HCT116 (cell line): ENCODE measurements around the gene LRP11. TPM values are rescaled to one million over a fixed set of nuclear protein-coding genes. Genes with fewer than 3 reads are reported as not detected.

ENCODE experiments used
- ATAC-seq: fragments of 200-7000 bp; cut with Tn5 transposase; 2 replicates; pipeline ENCODE4 v1.9.1; 2020; ENCODE audit warnings: mild to moderate bottlenecking, moderate library complexity
- BruUV-seq: library from RNA; stranded (reverse); fragments of 400-500 nt; replicated peaks from 2 replicates; lab custom pipeline; 2021; lab: Mats Ljungman, UMichigan
- CTCF ChIA-PET: fragments of 300-600 bp; sonication (Branson Sonifier 250); formaldehyde crosslinking; loops from one replicate; lab custom pipeline; 2021; ENCODE audit warnings: antibody characterized with exemption; lab: Charles Lee
- POLR2A ChIA-PET: fragments of 300-600, 350-600 bp; sonication (Branson Sonifier 250); formaldehyde crosslinking; loops from one replicate; lab custom pipeline; 2021; ENCODE audit warnings: antibody characterized with exemption; lab: Charles Lee
- RAD21 ChIA-PET, 2 experiments: fragments of 300-600 bp; sonication (Branson Sonifier 250); formaldehyde crosslinking; loops; one replicate each; lab custom pipeline; 2023; ENCODE audit warnings: low total read pairs in 2 of 2; ENCODE audit not compliant: uncharacterized antibody in 2 of 2, unreplicated experiment in 2 of 2, low non-redundant PET in 1 of 2; lab: Charles Lee
- DNase-seq: peaks from one replicate; pipeline ENCODE4 v3.0.0-alpha.2; 2010; ENCODE audit warnings: low read depth, low spot score
- H2AFZ ChIP-seq: fragments of 200-600 bp; shearing (Covaris generic), sonication (generic); 2 replicates; pipeline ENCODE4 v1.6.1; 2017; ENCODE audit warnings: low read depth, mixed run types, mixed read lengths, antibody characterized with exemption, low read length; ENCODE audit not compliant: poor library complexity, severe bottlenecking
- H3K27ac ChIP-seq: 2 replicates; pipeline ENCODE4 v1.5.1; 2012; ENCODE audit warnings: low read depth, low read length
- H3K27me3 ChIP-seq: fragments of 200-600 bp; sonication (generic); 2 replicates; pipeline ENCODE4 v1.6.1; 2016; ENCODE audit warnings: mixed run types, low read length, mixed read lengths; ENCODE audit not compliant: insufficient read depth
- H3K36me3 ChIP-seq, 2 experiments: fragments of 200-500 bp in 1 of 2; fragments of 200-600 bp in 1 of 2; sonication (Bioruptor generic) in 1 of 2; sonication (generic) in 1 of 2; 2 replicates each; pipeline versions ENCODE4 v1.5.1 to v1.6.1; 2014 to 2016; ENCODE audit warnings: low read length in 2 of 2, inconsistent platforms in 1 of 2, mixed read lengths in 1 of 2, mixed run types in 1 of 2; ENCODE audit not compliant: insufficient read depth in 2 of 2, control insufficient read depth in 1 of 2
- H3K4me1 ChIP-seq, 2 experiments: fragments of 200-600 bp in 1 of 2; sonication (generic) in 1 of 2; 2 replicates each; pipeline versions ENCODE4 v1.5.1 to v1.6.1; 2012 to 2017; ENCODE audit warnings: low read length in 2 of 2, inconsistent platforms in 1 of 2, mild to moderate bottlenecking in 1 of 2, mixed read lengths in 1 of 2, mixed run types in 1 of 2, moderate library complexity in 1 of 2; ENCODE audit not compliant: insufficient read depth in 2 of 2, control insufficient read depth in 1 of 2
- H3K4me2 ChIP-seq: fragments of 200-600 bp; sonication (generic); 2 replicates; pipeline ENCODE4 v1.6.1; 2017; ENCODE audit warnings: mixed run types, low read length, mixed read lengths
- H3K4me3 ChIP-seq, 2 experiments: fragments of 200-600 bp in 1 of 2; sonication (generic) in 1 of 2; replicated peaks in 1 of 2; 2 replicates each; pipeline ENCODE4 v1.5.1; 2011 to 2016; ENCODE audit warnings: low read length in 2 of 2, control low read depth in 1 of 2, low read depth in 1 of 2, mild to moderate bottlenecking in 1 of 2, mixed read lengths in 1 of 2, mixed run types in 1 of 2
- H3K79me2 ChIP-seq: fragments of 200-600 bp; sonication (generic); 2 replicates; pipeline ENCODE4 v1.6.1; 2017; ENCODE audit warnings: mild to moderate bottlenecking, mixed run types, low read length, moderate library complexity, mixed read lengths; ENCODE audit not compliant: insufficient read depth
- H3K9ac ChIP-seq: fragments of 200-600 bp; sonication (generic); 2 replicates; pipeline ENCODE4 v1.6.1; 2016; ENCODE audit warnings: low read length, mixed read lengths
- H3K9me2 ChIP-seq: fragments of 200-600 bp; sonication (generic), shearing (Covaris generic); 2 replicates; pipeline ENCODE4 v1.6.1; 2017; ENCODE audit warnings: mixed run types, mild to moderate bottlenecking, moderate library complexity; ENCODE audit not compliant: insufficient read depth
- H3K9me3 ChIP-seq, 2 experiments: fragments of 200-500 bp in 1 of 2; fragments of 200-600 bp in 1 of 2; sonication (Bioruptor generic) in 1 of 2; sonication (generic) in 1 of 2; 2 replicates each; pipeline ENCODE4 v1.6.1; 2014 to 2017; ENCODE audit warnings: low read length in 2 of 2, mixed read lengths in 2 of 2, inconsistent platforms in 1 of 2, low read depth in 1 of 2, mild to moderate bottlenecking in 1 of 2, mixed run types in 1 of 2, moderate library complexity in 1 of 2; ENCODE audit not compliant: control insufficient read depth in 1 of 2, insufficient read depth in 1 of 2
- H4K20me1 ChIP-seq: fragments of 200-600 bp; sonication (generic), shearing (Covaris generic); 2 replicates; pipeline ENCODE4 v1.6.1; 2017; ENCODE audit warnings: mixed run types, mild to moderate bottlenecking, moderate library complexity; ENCODE audit not compliant: insufficient read depth
- CBX3 ChIP-seq: IDR thresholded peaks from 2 replicates; pipeline ENCODE4 v1.6.1; 2012; ENCODE audit warnings: low read depth
- CTCF ChIP-seq, 3 experiments: fragments of 200-600 bp in 1 of 3; sonication (generic) in 1 of 3; IDR thresholded peaks in 2 of 3; conservative IDR thresholded peaks in 1 of 3; 2 replicates each; pipeline ENCODE4 v1.5.1; 2012 to 2017; ENCODE audit warnings: low read depth in 2 of 3, low read length in 2 of 3, antibody characterized with exemption in 1 of 3, borderline replicate concordance in 1 of 3, control low read depth in 1 of 3, mild to moderate bottlenecking in 1 of 3, mixed read lengths in 1 of 3, mixed run types in 1 of 3, moderate library complexity in 1 of 3; ENCODE audit not compliant: insufficient read depth in 1 of 3
- EZH2 ChIP-seq: fragments of 200-600 bp; sonication (generic); IDR thresholded peaks from 2 replicates; pipeline ENCODE4 v1.6.1; 2017; ENCODE audit warnings: antibody characterized with exemption, mixed run types
- EZH2phosphoT487 ChIP-seq: fragments of 200-600 bp; IDR thresholded peaks from 2 replicates; pipeline ENCODE4 v1.6.1; 2018; ENCODE audit warnings: antibody characterized with exemption, borderline replicate concordance
- FOSL1 ChIP-seq: IDR thresholded peaks from 2 replicates; pipeline ENCODE4 v1.6.1; 2012; ENCODE audit warnings: low read depth
- JUND ChIP-seq: IDR thresholded peaks from 2 replicates; pipeline ENCODE4 v1.6.1; 2012
- POLR2A ChIP-seq: IDR thresholded peaks from 2 replicates; pipeline ENCODE4 v1.7.0; 2011; ENCODE audit warnings: borderline replicate concordance; ENCODE audit not compliant: insufficient read depth, insufficient read length; ENCODE audit errors: extremely low read depth
- POLR2AphosphoS5 ChIP-seq: IDR thresholded peaks from 2 replicates; pipeline ENCODE4 v1.6.1; 2011; ENCODE audit warnings: mild to moderate bottlenecking, low read depth, low read length, moderate library complexity
- RAD21 ChIP-seq: IDR thresholded peaks from 2 replicates; pipeline ENCODE4 v1.6.1; 2012; ENCODE audit warnings: low read depth, mild to moderate bottlenecking
- REST ChIP-seq: IDR thresholded peaks from 2 replicates; pipeline ENCODE4 v1.6.1; 2012; ENCODE audit warnings: low read depth
- SIN3A ChIP-seq: IDR thresholded peaks from 2 replicates; pipeline ENCODE4 v1.6.1; 2012; ENCODE audit warnings: low read depth
- ZFX ChIP-seq: fragments of 450-650 bp; IDR thresholded peaks from 2 replicates; pipeline ENCODE4 v1.6.1; 2017
- intact Hi-C: fragments of 100-400 bp; cut with micrococcal nuclease; formaldehyde crosslinking; loops from 2 replicates; pipeline ENCODE4 v1.10.0; 2022
- total RNA-seq: library from RNA; stranded (reverse); gene quantifications from one replicate; pipeline ENCODE4 v1.2.1, GENCODE V29; 2021; ENCODE audit not compliant: unreplicated experiment

Gene LRP11
- total RNA-seq, 1 experiment from 2014 or later, result 27.8 TPM

- Histone ChIP-seq H3K9ac (peak overlapping the region; percentile 81), H3K79me2 (peaks cover 20% of the 10 kb centered on the region), H3K27me3 (no peaks in the 10 kb centered on the region), H3K36me3 (no peaks in the 10 kb centered on the region), H3K4me1 (peaks cover 8 to 44% of the 10 kb centered on the region in 2 experiments; a peak in 3 of 4 replicates), H3K27ac (peak overlapping the region; percentile 90), H3K9me2 (no peaks in the 10 kb centered on the region), H4K20me1 (no peaks in the 10 kb centered on the region), H3K4me3 (peak overlapping the region; percentile 46 to 71), H3K9me3 (no peaks in the 10 kb centered on the region), H3K4me2 (peak overlapping the region; percentile 100), H2AFZ (peak overlapping the region; percentile 50)
- ChIA-PET CTCF (interaction anchor here (1.5 kb wide), 1 partner anchor 24 kb away, joined by 5 read pairs; no protein-coding TSS in a partner anchor), POLR2A (no interaction called here), RAD21 (interaction anchor here in 1 of 2 experiments (1.8 kb wide), 1 partner anchor 24 kb away, joined by 5 read pairs; no protein-coding TSS in a partner anchor)
- no TSS peak for BruUV-seq
- DNase-seq, result no peak
- intact Hi-C loops, result loop anchor here (1.0 to 2.0 kb wide), 4 partner anchors 24 to 62 kb away; no protein-coding TSS in a partner anchor
- TF ChIP-seq REST (no peak), RAD21 (peak; percentile 85), CTCF (IDR thresholded peaks at IDR 0.05 in 2 of 3, conservative IDR thresholded peaks at IDR 0.05 in 1 of 3; ENCODE audit: borderline replicate concordance in 1 of 3, insufficient read depth in 1 of 3, low read depth in 2 of 3, low read length in 2 of 3) (peak; percentile 67 to 80 (median 79)), POLR2A (no peak), JUND (no peak), ZFX (no peak), POLR2AphosphoS5 (no peak), EZH2 (no peak), CBX3 (no peak), SIN3A (no peak), FOSL1 (no peak), EZH2phosphoT487 (no peak)
- ATAC-seq, result peak; percentile 23
These were observed 698 bp upstream of the LRP11 start for GRCh38 chr6:149864578-149865535.
